ENCODE data around the gene CACNA2D1.
"Not testable (repeated sequence)": the region's sequence is repeated elsewhere in the genome, so short reads cannot be mapped to it uniquely, and the experiment has no call there.

Gene CACNA2D1

GRCh38 chr7:82049442-82049841, 394.1 kb downstream of the CACNA2D1 start:
- DNase-seq (ENCODE audit: low read depth, low spot score) = no peak

GRCh38 chr7:82044497-82045080, 399.0 kb downstream of the CACNA2D1 start:
- no peak for DNase-seq (ENCODE audit: low read depth, low spot score)

DNA sequence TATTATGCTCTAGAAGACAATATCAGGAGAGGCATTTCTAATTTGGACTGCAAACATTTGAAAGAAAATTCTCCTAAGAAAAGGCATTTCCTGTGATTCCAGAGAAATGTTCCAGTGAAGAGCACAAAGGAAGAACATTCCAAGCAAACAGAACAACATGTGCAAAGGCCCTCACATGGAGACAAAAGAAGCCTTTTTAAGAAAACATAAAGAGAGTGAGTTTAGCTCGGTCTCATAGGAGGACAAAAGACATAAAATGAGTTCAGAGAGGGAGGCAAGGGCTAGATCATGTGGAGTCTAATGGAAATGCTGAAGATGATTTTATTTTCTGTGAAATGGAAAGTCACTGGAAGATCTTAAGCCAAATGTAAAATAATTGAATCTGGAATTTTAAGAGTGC, 404.0 kb downstream of the CACNA2D1 start:
- DNase-seq (ENCODE audit: low read depth, low spot score) = no peak

DNA sequence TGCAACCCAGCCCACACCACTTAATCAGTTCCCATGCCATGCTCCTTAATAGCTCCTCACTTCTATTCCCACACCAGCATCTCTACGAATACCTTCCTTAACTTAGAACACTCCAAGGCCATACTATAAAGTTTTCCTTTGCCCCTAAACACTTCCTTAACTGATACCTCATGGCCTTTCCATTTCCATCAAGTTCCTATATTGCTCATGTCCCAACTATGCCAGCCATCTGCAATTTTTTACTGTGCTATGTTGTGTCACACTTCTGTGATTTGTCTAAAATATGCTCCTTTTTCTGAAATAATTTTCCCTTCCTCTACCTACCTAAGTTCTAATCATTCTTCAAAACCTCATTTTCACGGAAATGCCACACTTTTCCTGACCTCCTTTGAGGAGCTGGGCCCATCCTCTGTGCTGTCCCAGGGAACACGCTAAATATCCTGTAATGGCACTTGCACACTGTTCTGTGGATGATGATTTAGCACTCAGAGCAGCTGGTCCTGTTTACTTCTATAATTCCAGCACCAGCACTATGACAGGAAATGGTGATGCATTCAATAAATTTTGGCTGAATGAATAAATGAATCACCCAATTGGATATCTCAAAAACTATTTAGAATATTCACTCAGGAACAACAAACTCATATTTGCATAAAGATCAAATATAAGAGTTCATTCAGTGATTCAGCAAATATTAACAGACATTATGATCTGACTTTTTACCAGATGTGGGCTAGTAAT, 407.3 kb downstream of the CACNA2D1 start:
- DNase-seq (ENCODE audit: low read depth, low spot score) = no peak

- no peak for DNase-seq (ENCODE audit: low read depth, low spot score)
These were observed 408.1 kb downstream of the CACNA2D1 start for GRCh38 chr7:82035456-82035855.

DNA sequence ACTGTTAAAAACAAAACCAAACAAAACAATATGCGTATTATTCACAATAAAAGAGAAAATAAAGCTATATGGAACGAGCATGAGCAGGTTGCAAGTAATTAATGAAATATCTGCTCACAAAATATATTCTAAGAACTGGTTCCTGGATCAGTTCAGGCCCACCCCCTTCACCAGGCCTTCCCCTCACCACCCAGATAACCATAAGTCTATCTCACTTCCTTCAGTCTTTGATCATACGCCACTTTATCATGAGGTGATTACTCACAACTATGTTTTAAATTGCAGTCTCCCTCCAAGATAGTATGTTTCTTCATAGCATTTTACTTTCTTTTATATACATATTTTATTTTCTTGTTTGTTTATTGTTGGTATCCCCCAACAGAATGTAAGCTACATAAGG, 410.7 kb downstream of the CACNA2D1 start:
- DNase-seq (ENCODE audit: low read depth, low spot score) = no peak

DNA sequence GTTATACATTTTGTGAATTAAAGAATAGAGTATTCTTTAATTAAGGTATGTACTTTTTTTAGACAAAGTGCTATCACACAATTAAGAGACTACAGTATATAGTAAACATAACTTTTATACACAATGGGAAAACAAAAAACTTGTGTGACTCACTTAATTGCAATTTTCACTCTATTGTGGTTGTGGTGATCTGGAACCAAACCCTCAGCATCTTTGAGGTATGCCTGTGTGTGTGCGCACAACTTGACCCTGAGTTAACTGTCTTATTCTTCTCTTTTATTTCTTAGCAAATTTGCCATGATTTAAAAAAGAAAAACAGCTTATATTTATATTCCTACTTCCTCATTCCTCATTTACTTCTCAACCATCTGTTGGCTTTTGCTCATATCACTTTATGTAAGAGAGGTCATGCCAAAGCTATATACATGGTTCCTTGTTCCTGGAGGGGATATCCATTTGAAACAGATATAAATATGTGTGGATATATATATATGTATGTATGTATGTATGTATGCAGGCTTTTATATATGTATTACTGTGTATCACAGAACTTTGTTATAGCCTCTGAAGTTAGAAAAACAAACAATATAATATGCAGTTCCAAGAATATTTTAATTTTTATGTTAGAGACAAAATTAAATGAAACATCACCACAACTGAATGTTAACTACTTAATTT, 414.2 kb downstream of the CACNA2D1 start:
- no peak for DNase-seq (ENCODE audit: low read depth, low spot score)

DNA sequence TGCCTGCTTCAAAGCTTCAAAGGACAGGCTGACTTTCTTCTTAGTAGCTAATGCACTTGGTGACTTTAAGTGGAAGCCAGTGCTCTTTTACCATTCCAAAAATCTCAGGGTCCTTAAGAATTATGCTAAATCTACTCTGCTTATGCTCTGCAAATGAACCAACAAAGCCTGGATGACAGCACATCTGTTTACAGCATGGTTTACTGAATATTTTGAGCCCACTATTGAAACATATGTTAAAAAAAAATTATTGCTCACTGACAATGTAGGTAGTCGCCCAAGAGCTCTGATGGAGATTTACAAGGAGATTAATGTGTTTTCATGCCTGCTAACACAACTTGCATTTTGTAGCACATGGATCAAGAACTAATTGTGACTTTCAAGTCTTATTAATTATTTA, 415.5 kb downstream of the CACNA2D1 start:
- DNase-seq (ENCODE audit: low read depth, low spot score) = no peak

DNA sequence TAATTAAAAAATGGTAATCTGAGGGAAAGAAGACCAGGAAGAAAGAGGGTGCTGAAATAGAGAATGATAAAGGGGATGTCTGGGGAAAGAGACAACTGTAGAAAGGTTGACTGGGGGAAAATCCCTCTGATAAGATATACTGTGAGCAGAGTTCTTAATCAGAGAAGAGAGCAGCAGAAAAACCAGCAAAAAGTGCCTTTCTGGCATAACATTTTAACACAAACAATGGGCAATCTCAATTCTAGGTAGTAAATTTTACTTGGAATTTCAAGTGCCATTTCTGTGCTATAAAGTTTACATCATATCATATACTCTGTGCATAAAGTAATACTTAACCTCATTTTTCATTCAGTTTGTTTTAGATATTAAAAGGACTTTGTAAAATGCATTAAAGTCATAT, 421.9 kb downstream of the CACNA2D1 start:
- no peak for DNase-seq (ENCODE audit: low read depth, low spot score)

- DNase-seq (ENCODE audit: low read depth, low spot score) = no peak
These were observed 422.5 kb downstream of the CACNA2D1 start for GRCh38 chr7:82021036-82021435.

DNA sequence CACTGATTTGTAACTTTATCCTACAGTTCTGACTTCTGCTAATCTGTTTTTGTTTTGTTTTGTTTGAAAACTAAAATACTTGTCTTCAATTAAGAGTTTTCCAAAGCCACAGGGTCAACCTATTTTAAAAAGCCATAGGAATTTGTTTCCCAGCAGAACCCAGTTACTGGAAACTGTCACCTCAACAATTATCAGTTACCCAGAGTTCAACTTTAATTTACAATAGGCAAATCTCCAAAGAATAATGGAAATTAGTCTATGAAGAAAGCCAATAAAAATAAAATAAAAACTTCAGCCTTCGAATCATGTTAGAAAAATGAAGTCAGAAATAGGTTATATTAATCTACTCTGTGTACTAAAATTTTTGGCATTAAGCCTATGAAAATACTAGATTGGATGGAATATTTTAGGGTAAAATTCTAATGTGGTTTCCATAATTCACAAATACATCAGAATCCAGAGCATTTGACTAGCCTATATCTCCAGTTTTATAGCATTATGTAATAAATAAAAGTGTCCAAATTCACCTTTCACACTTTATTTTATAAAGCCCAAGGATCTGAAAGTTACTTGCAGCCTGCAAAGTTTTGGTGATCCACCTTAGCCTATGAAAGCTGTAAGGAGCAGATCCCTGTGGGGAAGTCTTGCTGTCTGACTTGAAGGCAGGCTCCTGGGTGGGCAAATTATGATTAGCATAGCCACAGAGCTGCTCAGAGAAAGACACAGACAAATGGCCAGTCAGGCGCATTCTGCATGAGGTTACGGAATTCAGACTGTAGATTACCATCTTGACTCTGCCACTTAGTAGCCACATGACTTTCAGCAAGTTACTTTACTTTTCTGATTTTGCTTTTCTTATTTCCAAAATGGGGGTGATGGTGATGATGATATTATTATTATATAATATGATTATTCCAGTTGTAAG, 423.8 kb downstream of the CACNA2D1 start:
- peak; percentile 9 for DNase-seq (ENCODE audit: low read depth, low spot score)

DNA sequence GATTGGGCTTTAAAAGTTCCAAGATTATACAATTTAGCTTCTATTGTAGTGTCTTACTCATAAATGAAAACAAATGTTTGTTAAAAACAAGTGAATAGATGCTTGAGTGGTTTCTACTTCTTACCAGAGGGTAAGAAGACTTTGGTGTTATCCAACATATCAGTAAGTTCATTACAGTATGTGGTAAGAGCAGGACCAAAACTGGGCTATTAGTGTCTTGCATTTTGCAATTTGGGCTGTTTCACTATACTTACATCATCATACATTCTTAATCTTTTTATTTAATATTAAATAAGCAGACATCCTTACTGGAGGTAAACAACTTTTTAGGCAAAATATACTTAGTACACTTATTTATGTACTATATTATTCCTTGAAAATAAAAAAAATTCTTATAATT, 425.4 kb downstream of the CACNA2D1 start:
- DNase-seq (ENCODE audit: low read depth, low spot score) = no peak

GRCh38 chr7:82017334-82017943, 426.1 kb downstream of the CACNA2D1 start:
- no peak for DNase-seq (ENCODE audit: low read depth, low spot score)

DNA sequence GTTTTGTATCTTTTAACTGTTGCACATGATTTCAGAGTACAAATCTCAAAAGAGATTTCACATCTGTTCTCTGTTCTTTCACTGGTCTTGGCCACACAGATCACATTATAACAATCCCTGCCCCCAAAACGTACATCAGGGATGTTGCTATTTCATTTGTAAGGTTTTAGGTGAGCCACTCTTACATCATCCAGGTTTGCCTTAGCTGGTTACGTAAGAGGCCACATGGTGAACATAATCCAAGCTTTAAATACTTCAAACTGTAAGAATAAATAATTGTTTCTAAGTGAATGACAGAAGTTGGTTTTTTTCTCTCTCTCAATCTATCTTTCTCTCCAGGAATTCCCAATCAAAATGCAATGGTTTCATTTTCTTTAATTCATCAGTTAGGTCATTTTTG, 427.8 kb downstream of the CACNA2D1 start:
- no peak for DNase-seq (ENCODE audit: low read depth, low spot score)

- not testable (repeated sequence) for DNase-seq (ENCODE audit: low read depth, low spot score)
These were observed 429.0 kb downstream of the CACNA2D1 start for GRCh38 chr7:82014574-82014973.

GRCh38 chr7:82012453-82012852, 431.1 kb downstream of the CACNA2D1 start:
- no peak for DNase-seq (ENCODE audit: low read depth, low spot score)

GRCh38 chr7:82010416-82010815, 433.2 kb downstream of the CACNA2D1 start:
- DNase-seq (ENCODE audit: low read depth, low spot score) = no peak

- DNase-seq (ENCODE audit: low read depth, low spot score) = no peak
These were observed 436.3 kb downstream of the CACNA2D1 start for GRCh38 chr7:82007315-82007714.

GRCh38 chr7:82005056-82005455, 438.5 kb downstream of the CACNA2D1 start:
- no peak for DNase-seq (ENCODE audit: low read depth, low spot score)

DNA sequence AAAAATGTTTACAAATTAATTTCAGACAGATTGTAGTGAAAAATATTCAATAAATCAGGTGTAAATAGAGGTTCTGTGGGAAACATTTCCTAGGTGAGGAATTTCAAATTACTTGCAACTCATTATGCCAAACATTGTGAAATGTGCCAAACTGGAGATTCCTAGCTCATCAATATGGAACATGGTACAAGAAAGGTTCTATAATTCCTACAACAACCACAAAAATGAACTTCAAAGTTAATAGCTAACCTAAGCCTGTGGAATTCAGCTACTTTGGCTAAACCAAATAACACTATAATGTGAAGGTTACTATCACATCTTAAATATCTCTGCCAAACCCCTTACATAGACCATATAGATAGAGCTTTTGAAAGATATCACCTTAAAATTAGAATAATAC, 450.4 kb downstream of the CACNA2D1 start:
- no peak for DNase-seq (ENCODE audit: low read depth, low spot score)

DNA sequence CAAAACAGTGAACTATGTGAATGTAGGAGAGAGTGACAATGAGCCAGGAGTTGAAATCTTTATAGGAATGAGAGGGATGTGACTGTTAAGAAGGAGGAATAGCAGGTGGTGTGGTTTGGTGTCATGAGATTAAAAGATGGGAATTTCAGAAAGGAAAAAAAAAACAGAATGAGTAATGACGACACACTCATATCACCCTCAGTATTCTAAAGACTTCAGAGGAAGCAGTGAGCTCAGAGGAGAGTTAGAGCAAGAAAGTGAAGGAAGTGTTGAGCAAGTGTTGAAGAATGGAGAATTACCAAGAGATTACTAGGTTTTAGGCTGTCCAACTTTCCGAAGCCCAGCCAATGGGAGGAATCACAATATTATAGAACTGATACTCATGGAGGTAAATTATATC, 453.2 kb downstream of the CACNA2D1 start:
- no peak for DNase-seq (ENCODE audit: low read depth, low spot score)
